ENCODE measurements around the gene EXOC7. TPM values are rescaled to one million over a fixed set of nuclear protein-coding genes. Genes with fewer than 3 reads are reported as not detected.
A peak's percentile ranks its signal among the peaks of the same experiment; 100 is the strongest.

Gene EXOC7
- total RNA-seq, 2 donors from 2014 or later: 136 to 159 TPM

GRCh38 chr17:76050538-76051467 lies 52.8 kb downstream of the EXOC7 start:
- no peak for DNase-seq (ENCODE audit: low spot score)
- no peaks in the 10 kb centered on the region for H3K9me3 ChIP-seq
- H3K4me1 ChIP-seq (replicated peaks): no peaks in the 10 kb centered on the region
- H3K27ac ChIP-seq: peak overlapping the region; percentile 28 to 54
- H3K27me3 ChIP-seq (replicated peaks; ENCODE audit: insufficient read depth): no peaks in the 10 kb centered on the region
- WGBS: 70% methylated on average over 11 of the region's 11 CpGs
- H3K36me3 ChIP-seq: peaks cover 6 to 18% of the 10 kb centered on the region in 2 donors
- intact Hi-C loops (cut with DNase I): no loop called here
- H3K4me3 ChIP-seq: no peak overlapping the region
- TF ChIP-seq POLR2A (IDR thresholded peaks at IDR 0.05) (no peak), POLR2AphosphoS5 (IDR thresholded peaks at IDR 0.05) (no peak)
- TF ChIP-seq, protein P1, sequence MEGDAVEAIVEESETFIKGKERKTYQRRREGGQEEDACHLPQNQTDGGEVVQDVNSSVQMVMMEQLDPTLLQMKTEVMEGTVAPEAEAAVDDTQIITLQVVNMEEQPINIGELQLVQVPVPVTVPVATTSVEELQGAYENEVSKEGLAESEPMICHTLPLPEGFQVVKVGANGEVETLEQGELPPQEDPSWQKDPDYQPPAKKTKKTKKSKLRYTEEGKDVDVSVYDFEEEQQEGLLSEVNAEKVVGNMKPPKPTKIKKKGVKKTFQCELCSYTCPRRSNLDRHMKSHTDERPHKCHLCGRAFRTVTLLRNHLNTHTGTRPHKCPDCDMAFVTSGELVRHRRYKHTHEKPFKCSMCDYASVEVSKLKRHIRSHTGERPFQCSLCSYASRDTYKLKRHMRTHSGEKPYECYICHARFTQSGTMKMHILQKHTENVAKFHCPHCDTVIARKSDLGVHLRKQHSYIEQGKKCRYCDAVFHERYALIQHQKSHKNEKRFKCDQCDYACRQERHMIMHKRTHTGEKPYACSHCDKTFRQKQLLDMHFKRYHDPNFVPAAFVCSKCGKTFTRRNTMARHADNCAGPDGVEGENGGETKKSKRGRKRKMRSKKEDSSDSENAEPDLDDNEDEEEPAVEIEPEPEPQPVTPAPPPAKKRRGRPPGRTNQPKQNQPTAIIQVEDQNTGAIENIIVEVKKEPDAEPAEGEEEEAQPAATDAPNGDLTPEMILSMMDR (IDR thresholded peaks at IDR 0.05): peak in 1 of 4 experiments; percentile 9

GRCh38 chr17:76049836-76050537 lies 53.6 kb downstream of the EXOC7 start:
- no peak for DNase-seq (ENCODE audit: low spot score)
- intact Hi-C loops (cut with DNase I): no loop called here
- Histone ChIP-seq H3K4me3 (no peak overlapping the region), H3K36me3 (peaks cover 11 to 25% of the 10 kb centered on the region in 2 donors), H3K4me1 (replicated peaks) (no peaks in the 10 kb centered on the region), H3K27me3 (replicated peaks; ENCODE audit: insufficient read depth) (no peaks in the 10 kb centered on the region), H3K27ac (no peak overlapping the region), H3K9me3 (no peaks in the 10 kb centered on the region)
- 87% methylated on average over 15 of the region's 15 CpGs for WGBS
- TF ChIP-seq POLR2AphosphoS5 (IDR thresholded peaks at IDR 0.05) (no peak), POLR2A (IDR thresholded peaks at IDR 0.05) (no peak)
- TF ChIP-seq, protein P1 (IDR thresholded peaks at IDR 0.05): no peak

- intact Hi-C loops (cut with DNase I): no loop called here
- Histone ChIP-seq H3K4me3 (no peak overlapping the region), H3K4me1 (replicated peaks) (no peaks in the 10 kb centered on the region), H3K27ac (no peak overlapping the region), H3K36me3 (peaks cover 12 to 33% of the 10 kb centered on the region in 2 donors), H3K9me3 (no peaks in the 10 kb centered on the region), H3K27me3 (replicated peaks; ENCODE audit: insufficient read depth) (no peaks in the 10 kb centered on the region)
- TF ChIP-seq, protein P1 (IDR thresholded peaks at IDR 0.05): no peak
- TF ChIP-seq POLR2A (IDR thresholded peaks at IDR 0.05): no peak
- no peak for TF ChIP-seq POLR2AphosphoS5 (IDR thresholded peaks at IDR 0.05)
- WGBS: 92% methylated on average over 3 of the region's 3 CpGs
- DNase-seq (ENCODE audit: low spot score): no peak
Observed at GRCh38 chr17:76049239-76049638, 54.3 kb downstream of the EXOC7 start.

DNA sequence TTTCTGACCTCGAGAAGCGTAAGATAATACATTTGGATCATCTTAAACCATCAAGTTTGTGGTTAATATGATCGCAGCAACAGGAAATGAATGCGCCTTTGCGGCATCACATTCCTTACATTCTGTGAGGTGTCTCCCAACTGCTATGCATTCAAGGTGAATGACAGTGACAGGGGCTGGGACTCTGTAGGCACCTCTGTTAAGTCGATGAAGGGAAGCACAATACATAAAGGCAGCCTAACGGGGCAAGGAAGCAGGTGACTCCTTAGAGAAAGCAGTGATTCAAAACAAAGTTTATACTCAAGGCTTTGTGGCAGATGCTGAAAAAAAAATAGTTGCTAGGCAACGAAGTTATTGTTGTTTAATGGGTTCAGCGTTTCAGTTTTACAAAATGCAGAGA lies 54.9 kb downstream of the EXOC7 start:
- H3K36me3 ChIP-seq: peaks cover 12 to 37% of the 10 kb centered on the region in 2 donors
- intact Hi-C loops (cut with DNase I): no loop called here

More for the DNA sequence above, 54.9 kb downstream of the EXOC7 start:
- no peak for DNase-seq (ENCODE audit: low spot score)
- 65% methylated on average over 9 of the region's 9 CpGs for WGBS
- no peak overlapping the region for H3K4me3 ChIP-seq
- no peaks in the 10 kb centered on the region for H3K27me3 ChIP-seq (replicated peaks; ENCODE audit: insufficient read depth)
- H3K4me1 ChIP-seq (replicated peaks): no peaks in the 10 kb centered on the region
- no peaks in the 10 kb centered on the region for H3K9me3 ChIP-seq
- no peak overlapping the region for H3K27ac ChIP-seq
- TF ChIP-seq POLR2AphosphoS5 (IDR thresholded peaks at IDR 0.05) (no peak), POLR2A (IDR thresholded peaks at IDR 0.05) (no peak)
- TF ChIP-seq, protein P1 (IDR thresholded peaks at IDR 0.05): no peak

All from prostate gland (tissue), 2 donors.